Stomach smooth muscle (tissue), 2 donors: ENCODE results near the gene CAPN2.

Experiments used
- H3K27ac ChIP-seq: one replicate; pipeline ENCODE4 v1.7.0; 2013; ENCODE audit warnings: mild to moderate bottlenecking, low read length, inconsistent platforms
- H3K27me3 ChIP-seq, 2 donors: one replicate each; pipeline ENCODE4 v1.7.0; 2013; ENCODE audit warnings: low read length in 2 of 2; ENCODE audit not compliant: insufficient read depth in 2 of 2, control insufficient read depth in 1 of 2
- H3K36me3 ChIP-seq, 2 donors: one replicate each; pipeline ENCODE4 v1.7.0; 2013; ENCODE audit warnings: low read length in 2 of 2; ENCODE audit not compliant: control insufficient read depth in 2 of 2, insufficient read depth in 2 of 2
- H3K4me1 ChIP-seq: one replicate; pipeline ENCODE4 v1.7.0; 2013; ENCODE audit warnings: low read length; ENCODE audit not compliant: control insufficient read depth, insufficient read depth
- H3K4me3 ChIP-seq, 2 donors: one replicate each; pipeline ENCODE4 v1.7.0; 2013; ENCODE audit warnings: low read length in 2 of 2
- H3K9ac ChIP-seq, 2 donors: one replicate each; pipeline ENCODE4 v1.7.0; 2013; ENCODE audit warnings: low read length in 2 of 2, mild to moderate bottlenecking in 1 of 2
- H3K9me3 ChIP-seq, 2 donors: one replicate each; pipeline ENCODE4 v1.7.0; 2013; ENCODE audit warnings: low read length in 2 of 2; ENCODE audit not compliant: control insufficient read depth in 2 of 2
- donor health status: healthy.
- donor health status: Pancreatic carcinoma.

The CAPN2 gene

DNA sequence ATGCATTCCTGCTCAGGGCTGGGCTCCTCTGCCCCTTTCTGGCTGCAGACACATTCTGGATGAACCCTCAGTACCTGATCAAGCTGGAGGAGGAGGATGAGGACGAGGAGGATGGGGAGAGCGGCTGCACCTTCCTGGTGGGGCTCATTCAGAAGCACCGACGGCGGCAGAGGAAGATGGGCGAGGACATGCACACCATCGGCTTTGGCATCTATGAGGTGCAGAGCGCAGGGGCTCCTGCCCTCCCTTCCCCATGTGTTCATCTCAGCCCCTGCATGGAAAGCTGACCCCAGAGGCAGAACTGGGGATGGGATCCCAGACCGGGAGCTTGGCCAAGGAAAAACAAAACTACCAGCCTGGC, 43.1 kb downstream of the CAPN2 start:
- Histone ChIP-seq H3K27ac (no peak overlapping the region), H3K36me3 (peaks cover 72 to 73% of the 10 kb centered on the region in 2 donors), H3K4me1 (no peaks in the 10 kb centered on the region), H3K9me3 (no peaks in the 10 kb centered on the region), H3K4me3 (no peak overlapping the region), H3K27me3 (no peaks in the 10 kb centered on the region), H3K9ac (no peak overlapping the region)

DNA sequence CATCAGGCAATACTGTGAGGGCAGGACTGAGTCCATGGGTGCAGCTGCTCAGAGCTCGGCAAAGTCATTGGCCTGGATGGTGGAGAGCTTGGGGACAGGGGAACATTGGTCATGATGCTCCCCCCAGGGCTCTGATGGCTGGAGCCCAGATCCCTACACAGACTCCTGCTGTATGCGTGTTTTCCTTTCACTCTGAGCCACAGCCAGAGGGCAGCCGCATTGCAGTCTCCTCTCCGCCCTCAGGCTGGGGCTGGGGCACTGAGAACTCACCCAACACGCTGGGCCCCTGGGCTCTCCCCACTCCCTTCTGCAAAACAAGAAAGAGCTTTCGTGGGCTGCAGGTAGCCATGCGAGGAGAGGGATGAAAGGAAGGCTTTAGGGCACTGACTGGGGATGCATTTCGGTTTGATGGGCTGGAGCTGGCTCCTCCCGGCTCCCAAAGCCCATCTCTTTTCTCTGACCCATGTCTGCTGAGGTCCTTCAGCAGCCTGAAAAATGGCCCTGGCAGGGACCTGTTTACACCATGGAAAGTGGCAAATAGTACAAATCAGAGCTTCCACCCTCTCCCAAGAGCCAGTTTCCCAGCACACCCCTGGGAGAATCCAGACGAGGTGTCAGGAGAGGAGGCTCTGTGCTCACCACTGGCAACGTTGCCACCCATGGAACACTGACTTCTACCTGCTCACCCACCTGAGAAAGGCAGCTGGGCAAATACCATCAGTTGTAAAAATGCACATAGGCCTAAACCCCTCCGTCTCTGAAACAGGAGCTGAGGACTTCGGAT, 43.8 kb downstream of the CAPN2 start:
- H3K4me3 ChIP-seq = no peak overlapping the region
- no peak overlapping the region for H3K27ac ChIP-seq
- H3K9me3 ChIP-seq = no peaks in the 10 kb centered on the region
- H3K36me3 ChIP-seq = peaks cover 71% of the 10 kb centered on the region in 2 donors
- no peak overlapping the region for H3K9ac ChIP-seq
- H3K27me3 ChIP-seq = no peaks in the 10 kb centered on the region
- H3K4me1 ChIP-seq = no peaks in the 10 kb centered on the region

DNA sequence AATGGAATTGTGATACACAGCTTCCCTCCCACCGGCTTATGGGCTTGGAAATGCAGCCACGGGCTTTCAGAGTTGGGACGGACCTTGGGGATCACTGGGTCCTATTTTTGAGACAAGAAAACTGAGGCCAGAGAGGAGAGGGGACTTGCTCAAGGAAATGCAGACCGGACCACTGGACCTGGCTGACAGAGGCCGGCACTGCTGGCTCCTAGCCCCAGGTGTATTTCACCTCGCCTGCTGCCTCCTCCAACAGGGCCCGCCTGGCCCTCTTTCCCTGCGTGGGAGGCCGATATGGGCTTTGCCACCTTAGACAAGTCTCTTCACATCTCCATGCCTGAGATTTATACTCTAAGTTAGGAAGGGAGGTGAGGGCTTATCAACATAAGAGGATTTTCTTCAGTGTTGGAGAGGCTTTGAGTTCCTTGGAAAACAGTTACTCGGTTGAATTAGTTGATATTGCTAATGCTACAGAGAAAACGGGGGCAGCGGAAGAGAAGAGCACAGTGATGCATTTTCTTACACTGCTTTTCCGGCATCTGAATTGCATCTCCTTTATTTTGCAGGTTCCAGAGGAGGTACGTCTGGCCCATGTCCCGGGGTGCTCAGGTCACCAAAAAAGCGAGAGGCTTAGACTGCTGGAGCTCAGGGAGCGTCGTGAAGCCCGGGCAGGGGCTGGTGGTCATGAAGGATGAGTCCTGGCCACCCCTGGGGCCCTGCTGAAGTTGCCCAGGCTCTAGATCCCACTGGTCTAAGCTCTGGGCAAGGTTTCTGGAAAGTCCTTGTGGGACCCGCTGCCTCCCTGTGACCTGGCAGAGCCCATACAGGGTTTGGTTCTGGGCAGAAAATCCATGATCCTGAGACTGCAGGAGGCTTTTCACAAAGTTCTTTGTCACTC, 44.7 kb downstream of the CAPN2 start:
- H3K27ac ChIP-seq = no peak overlapping the region
- no peaks in the 10 kb centered on the region for H3K27me3 ChIP-seq
- no peak overlapping the region for H3K4me3 ChIP-seq
- no peak overlapping the region for H3K9ac ChIP-seq
- no peaks in the 10 kb centered on the region for H3K9me3 ChIP-seq
- H3K36me3 ChIP-seq = peaks cover 65 to 70% of the 10 kb centered on the region in 2 donors
- H3K4me1 ChIP-seq = no peaks in the 10 kb centered on the region

DNA sequence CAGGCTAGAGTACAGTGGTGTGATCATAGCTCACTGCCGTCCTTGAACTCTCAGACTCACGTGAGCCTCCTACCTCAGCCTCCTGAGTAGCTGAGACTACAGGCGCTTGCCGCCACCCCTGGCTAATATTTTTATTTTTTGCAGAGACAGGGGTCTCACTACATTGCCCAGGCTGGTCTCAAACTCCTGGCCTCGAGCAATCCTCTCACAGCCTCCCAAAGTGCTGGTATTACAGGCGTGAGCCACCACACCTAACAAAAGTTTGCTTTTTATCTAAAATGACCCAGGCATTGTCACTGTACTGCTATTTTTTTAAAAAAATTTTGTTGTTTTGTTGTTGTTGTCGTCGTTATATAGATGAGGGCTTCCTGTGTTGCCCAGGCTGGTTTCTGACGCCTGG, 46.4 kb downstream of the CAPN2 start:
- Histone ChIP-seq H3K4me3 (no peak overlapping the region), H3K4me1 (no peaks in the 10 kb centered on the region), H3K36me3 (peaks cover 62 to 69% of the 10 kb centered on the region in 2 donors), H3K9me3 (no peaks in the 10 kb centered on the region), H3K27me3 (no peaks in the 10 kb centered on the region), H3K27ac (no peak overlapping the region), H3K9ac (no peak overlapping the region)

DNA sequence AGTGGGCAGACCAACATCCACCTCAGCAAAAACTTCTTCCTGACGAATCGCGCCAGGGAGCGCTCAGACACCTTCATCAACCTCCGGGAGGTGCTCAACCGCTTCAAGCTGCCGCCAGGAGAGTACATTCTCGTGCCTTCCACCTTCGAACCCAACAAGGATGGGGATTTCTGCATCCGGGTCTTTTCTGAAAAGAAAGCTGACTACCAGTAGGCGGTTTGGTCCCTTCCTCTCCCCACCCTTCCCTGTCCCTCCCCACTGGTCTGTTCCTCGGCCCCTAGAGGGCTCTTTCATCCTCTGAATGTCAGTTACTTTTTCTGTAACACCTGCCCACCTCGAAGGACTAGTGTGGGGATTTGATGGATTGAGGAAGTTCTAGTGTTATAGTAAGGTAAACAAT, 46.9 kb downstream of the CAPN2 start:
- H3K4me3 ChIP-seq = no peak overlapping the region
- H3K27ac ChIP-seq = no peak overlapping the region
- H3K9ac ChIP-seq = no peak overlapping the region
- no peaks in the 10 kb centered on the region for H3K9me3 ChIP-seq
- H3K36me3 ChIP-seq = peaks cover 63 to 74% of the 10 kb centered on the region in 2 donors
- no peaks in the 10 kb centered on the region for H3K4me1 ChIP-seq
- no peaks in the 10 kb centered on the region for H3K27me3 ChIP-seq

DNA sequence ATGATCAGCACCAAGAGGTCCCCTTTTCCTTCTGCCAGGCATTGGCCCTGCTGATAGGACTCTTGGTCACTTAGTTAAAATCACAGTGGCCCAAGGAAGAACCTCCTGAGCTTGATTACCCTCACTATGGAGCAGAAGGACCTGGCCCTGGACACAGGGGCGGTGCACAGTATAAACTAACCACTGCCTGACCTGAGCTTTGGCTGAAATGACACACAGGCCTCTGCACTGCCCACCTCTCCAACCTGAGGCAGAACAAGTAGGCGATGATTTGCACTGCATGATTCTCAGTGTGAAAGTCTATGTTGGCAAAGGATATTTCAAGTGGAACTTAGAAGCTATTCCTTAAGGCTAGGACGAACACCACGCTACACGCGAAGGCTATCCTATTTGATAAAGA, 48.5 kb downstream of the CAPN2 start:
- Histone ChIP-seq H3K27me3 (no peaks in the 10 kb centered on the region), H3K4me3 (no peak overlapping the region), H3K9me3 (no peaks in the 10 kb centered on the region), H3K4me1 (no peaks in the 10 kb centered on the region), H3K9ac (no peak overlapping the region), H3K36me3 (peaks cover 52 to 77% of the 10 kb centered on the region in 2 donors), H3K27ac (no peak overlapping the region)

DNA sequence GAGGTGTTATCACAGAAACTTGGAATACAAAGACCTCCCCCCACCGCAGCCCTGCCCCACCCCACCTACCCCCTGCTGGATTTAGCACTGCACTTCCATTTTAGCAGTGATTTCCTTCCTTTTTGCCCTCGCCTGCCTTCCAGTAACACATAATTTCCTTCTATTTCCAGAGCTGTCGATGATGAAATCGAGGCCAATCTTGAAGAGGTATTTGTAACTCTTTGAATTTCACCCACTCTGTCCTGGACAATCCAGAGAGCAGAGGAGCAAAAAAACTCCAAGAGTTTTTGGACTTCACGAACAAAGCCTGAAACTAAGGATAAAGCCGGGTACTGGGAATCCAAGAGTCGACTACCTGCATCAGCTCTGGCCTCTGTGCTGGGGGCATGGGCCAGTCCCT, 49.1 kb downstream of the CAPN2 start:
- H3K27ac ChIP-seq = no peak overlapping the region
- H3K9ac ChIP-seq = no peak overlapping the region
- H3K27me3 ChIP-seq = no peaks in the 10 kb centered on the region
- no peaks in the 10 kb centered on the region for H3K9me3 ChIP-seq
- peaks cover 58 to 74% of the 10 kb centered on the region in 2 donors for H3K36me3 ChIP-seq
- H3K4me1 ChIP-seq = no peaks in the 10 kb centered on the region
- no peak overlapping the region for H3K4me3 ChIP-seq

DNA sequence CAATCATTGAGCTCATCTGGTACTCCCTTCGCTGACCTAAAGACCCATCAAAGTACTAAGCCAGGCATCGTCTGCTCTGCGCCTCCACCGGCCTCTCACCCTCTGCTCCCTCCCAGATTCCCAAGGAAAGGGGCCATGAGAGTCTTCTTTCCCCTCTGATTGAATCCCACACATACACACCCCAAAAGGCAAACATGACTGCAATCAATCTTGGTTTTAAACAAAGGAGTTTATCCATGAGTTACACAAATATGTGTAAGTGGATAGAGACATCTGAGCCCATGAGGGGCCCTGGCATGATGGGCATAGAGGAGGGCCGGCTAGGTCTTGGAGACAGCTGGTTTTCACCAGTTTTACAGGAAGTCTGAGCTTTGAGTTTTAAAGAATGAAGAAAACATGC, 50.9 kb downstream of the CAPN2 start:
- Histone ChIP-seq H3K36me3 (peaks cover 54 to 64% of the 10 kb centered on the region in 2 donors), H3K9ac (no peak overlapping the region), H3K4me3 (no peak overlapping the region), H3K9me3 (no peaks in the 10 kb centered on the region), H3K27ac (no peak overlapping the region), H3K4me1 (no peaks in the 10 kb centered on the region), H3K27me3 (no peaks in the 10 kb centered on the region)

DNA sequence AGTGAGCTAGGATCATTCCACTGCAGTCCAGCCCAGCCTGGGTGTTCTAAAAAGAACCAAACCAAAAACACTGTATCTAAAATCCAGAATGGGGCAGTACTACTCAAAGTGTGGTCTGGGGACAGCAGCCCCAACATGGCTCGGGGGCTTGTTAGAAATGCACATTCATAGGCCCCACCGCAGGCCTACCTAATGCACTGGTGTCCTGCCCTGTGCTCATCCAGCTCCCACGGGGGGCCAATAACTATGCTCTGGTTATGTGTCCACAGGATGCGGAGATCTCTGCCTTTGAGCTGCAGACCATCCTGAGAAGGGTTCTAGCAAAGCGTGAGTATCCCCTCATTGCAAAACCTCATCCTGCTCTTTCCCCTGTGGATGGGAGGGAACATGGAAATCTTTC, 51.5 kb downstream of the CAPN2 start:
- Histone ChIP-seq H3K27ac (no peak overlapping the region), H3K27me3 (no peaks in the 10 kb centered on the region), H3K4me1 (no peaks in the 10 kb centered on the region), H3K9ac (no peak overlapping the region), H3K4me3 (no peak overlapping the region), H3K9me3 (no peaks in the 10 kb centered on the region), H3K36me3 (peaks cover 49 to 61% of the 10 kb centered on the region in 2 donors)

DNA sequence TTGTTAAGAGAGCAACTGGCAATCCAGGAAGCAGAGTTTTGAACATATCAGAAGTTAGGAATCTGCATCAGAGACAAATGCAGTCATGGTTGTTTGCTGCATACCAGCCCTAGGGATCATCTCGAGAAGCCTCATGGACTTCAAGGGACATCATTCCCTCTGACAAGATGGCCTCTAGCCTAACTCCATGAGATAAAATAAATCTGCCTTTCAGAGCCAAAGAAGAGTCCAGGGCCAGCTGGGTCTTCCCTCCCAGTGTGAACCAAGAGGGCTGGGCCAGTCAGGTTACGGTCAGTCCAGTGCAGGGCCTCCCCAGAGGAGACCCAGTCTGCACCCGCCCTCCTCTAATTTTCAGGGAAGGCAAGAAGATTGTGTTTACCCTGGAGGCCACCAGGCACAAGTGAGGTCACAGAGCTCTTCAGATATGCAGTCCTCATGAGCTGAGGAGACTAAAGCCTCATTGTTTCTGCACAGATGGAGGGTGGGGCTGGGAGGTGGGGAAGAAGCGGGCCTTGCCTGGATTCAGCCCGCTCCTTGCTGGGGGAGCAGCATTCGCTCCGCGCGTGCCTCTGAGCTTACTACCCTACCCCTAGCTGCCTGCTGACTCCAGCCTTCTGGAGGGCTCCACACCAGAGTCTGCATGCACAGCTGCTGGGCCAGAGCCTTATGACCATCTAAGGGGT, 52.8 kb downstream of the CAPN2 start:
- no peaks in the 10 kb centered on the region for H3K9me3 ChIP-seq
- no peak overlapping the region for H3K4me3 ChIP-seq
- peaks cover 45 to 59% of the 10 kb centered on the region in 2 donors for H3K36me3 ChIP-seq
- no peaks in the 10 kb centered on the region for H3K4me1 ChIP-seq
- H3K9ac ChIP-seq = no peak overlapping the region
- H3K27ac ChIP-seq = peak overlapping the region; percentile 18
- no peaks in the 10 kb centered on the region for H3K27me3 ChIP-seq
